SK-N-SH treated with all-trans-retinoic acid at 6 μM for 48 hours (cell line): ENCODE data around the gene SLC25A23.

Experiments
- BACH2 ChIP-seq: fragments of 250-450 bp; sonication (Bioruptor Pico); IDR thresholded peaks from 2 replicates; pipeline ENCODE4 v1.9.0; 2021; ENCODE audit warnings: mild to moderate bottlenecking, borderline replicate concordance
- CREB5 ChIP-seq: fragments of 250-450 bp; sonication (Bioruptor Pico); IDR thresholded peaks from 2 replicates; pipeline ENCODE4 v1.5.1; 2020; ENCODE audit warnings: low read depth, mild to moderate bottlenecking, moderate library complexity
- GLIS3 ChIP-seq: fragments of 250-450 bp; sonication (Bioruptor Pico); IDR thresholded peaks from 2 replicates; pipeline ENCODE4 v1.5.0; 2020; ENCODE audit warnings: mild to moderate bottlenecking, moderate library complexity
- RARB ChIP-seq: fragments of 250-450 bp; sonication (Bioruptor Pico); IDR thresholded peaks from 2 replicates; pipeline ENCODE4 v1.8.0; 2021; ENCODE audit warnings: mild to moderate bottlenecking, moderate library complexity
- TOX ChIP-seq: fragments of 250-450 bp; sonication (Bioruptor Pico); IDR thresholded peaks from 2 replicates; pipeline ENCODE4 v1.8.0; 2021; ENCODE audit warnings: mild to moderate bottlenecking, moderate library complexity, borderline replicate concordance
- ZC3H10 ChIP-seq: fragments of 250-450 bp; sonication (Bioruptor Pico); IDR thresholded peaks from 2 replicates; pipeline ENCODE4 v1.5.1; 2021; ENCODE audit warnings: mild to moderate bottlenecking, moderate library complexity
- ZFP30 ChIP-seq: fragments of 450-650 bp; formaldehyde crosslinking; IDR thresholded peaks from 2 replicates; pipeline ENCODE4 v1.5.0; 2022; ENCODE audit warnings: mild to moderate bottlenecking, moderate library complexity
- ZNF8 ChIP-seq: fragments of 450-650 bp; formaldehyde crosslinking; IDR thresholded peaks from 2 replicates; pipeline ENCODE4 v1.5.0; 2020; ENCODE audit warnings: mild to moderate bottlenecking, moderate library complexity
- TF ChIP-seq, protein P1 (sequence below): fragments of 250-450 bp; sonication (Bioruptor Pico); IDR thresholded peaks from 2 replicates; pipeline ENCODE4 v1.8.0; 2020; ENCODE audit warnings: mild to moderate bottlenecking, moderate library complexity, borderline replicate concordance
- TF ChIP-seq, protein P2 (sequence below): fragments of 250-450 bp; sonication (Bioruptor Pico); IDR thresholded peaks from 2 replicates; pipeline ENCODE4 v1.5.0; 2020; ENCODE audit warnings: mild to moderate bottlenecking, moderate library complexity

DNA sequence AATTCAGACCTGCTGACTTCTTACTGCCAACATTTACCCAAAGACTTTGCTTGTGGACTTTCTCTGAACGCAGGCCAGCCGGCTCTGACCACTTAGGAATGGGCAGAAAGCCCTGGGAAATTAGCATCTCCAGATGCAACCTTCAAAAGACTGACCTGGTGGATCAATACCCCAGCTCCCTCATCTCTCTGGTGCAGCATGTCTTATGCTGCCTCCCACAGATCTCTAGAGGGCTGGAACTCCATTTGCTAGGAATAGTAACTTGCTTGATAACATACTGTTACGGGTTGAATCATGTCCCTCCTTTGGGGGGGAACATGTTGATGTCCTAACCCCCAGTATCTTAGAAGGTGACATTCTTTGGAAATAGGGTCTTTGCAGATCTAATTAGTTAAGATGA is 13.1 kb downstream of the SLC25A23 start:
- TF ChIP-seq, protein P1, sequence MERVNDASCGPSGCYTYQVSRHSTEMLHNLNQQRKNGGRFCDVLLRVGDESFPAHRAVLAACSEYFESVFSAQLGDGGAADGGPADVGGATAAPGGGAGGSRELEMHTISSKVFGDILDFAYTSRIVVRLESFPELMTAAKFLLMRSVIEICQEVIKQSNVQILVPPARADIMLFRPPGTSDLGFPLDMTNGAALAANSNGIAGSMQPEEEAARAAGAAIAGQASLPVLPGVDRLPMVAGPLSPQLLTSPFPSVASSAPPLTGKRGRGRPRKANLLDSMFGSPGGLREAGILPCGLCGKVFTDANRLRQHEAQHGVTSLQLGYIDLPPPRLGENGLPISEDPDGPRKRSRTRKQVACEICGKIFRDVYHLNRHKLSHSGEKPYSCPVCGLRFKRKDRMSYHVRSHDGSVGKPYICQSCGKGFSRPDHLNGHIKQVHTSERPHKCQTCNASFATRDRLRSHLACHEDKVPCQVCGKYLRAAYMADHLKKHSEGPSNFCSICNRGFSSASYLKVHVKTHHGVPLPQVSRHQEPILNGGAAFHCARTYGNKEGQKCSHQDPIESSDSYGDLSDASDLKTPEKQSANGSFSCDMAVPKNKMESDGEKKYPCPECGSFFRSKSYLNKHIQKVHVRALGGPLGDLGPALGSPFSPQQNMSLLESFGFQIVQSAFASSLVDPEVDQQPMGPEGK (CRISPR knock-in tag), result no peak
- TF ChIP-seq BACH2 (no peak), ZC3H10 (CRISPR knock-in tag) (no peak), GLIS3 (CRISPR knock-in tag) (no peak), ZNF8 (CRISPR knock-in tag) (no peak), TOX (no peak), CREB5 (CRISPR knock-in tag) (no peak), ZFP30 (CRISPR knock-in tag) (no peak), RARB (CRISPR knock-in tag) (no peak)
- TF ChIP-seq, protein P2, sequence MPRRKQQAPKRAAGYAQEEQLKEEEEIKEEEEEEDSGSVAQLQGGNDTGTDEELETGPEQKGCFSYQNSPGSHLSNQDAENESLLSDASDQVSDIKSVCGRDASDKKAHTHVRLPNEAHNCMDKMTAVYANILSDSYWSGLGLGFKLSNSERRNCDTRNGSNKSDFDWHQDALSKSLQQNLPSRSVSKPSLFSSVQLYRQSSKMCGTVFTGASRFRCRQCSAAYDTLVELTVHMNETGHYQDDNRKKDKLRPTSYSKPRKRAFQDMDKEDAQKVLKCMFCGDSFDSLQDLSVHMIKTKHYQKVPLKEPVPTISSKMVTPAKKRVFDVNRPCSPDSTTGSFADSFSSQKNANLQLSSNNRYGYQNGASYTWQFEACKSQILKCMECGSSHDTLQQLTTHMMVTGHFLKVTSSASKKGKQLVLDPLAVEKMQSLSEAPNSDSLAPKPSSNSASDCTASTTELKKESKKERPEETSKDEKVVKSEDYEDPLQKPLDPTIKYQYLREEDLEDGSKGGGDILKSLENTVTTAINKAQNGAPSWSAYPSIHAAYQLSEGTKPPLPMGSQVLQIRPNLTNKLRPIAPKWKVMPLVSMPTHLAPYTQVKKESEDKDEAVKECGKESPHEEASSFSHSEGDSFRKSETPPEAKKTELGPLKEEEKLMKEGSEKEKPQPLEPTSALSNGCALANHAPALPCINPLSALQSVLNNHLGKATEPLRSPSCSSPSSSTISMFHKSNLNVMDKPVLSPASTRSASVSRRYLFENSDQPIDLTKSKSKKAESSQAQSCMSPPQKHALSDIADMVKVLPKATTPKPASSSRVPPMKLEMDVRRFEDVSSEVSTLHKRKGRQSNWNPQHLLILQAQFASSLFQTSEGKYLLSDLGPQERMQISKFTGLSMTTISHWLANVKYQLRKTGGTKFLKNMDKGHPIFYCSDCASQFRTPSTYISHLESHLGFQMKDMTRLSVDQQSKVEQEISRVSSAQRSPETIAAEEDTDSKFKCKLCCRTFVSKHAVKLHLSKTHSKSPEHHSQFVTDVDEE, result no peak
